Activated naive CD8-positive, alpha-beta T cell treated with anti-CD3 and anti-CD28 coated beads, Interleukin-2, amount 10 ng/mL, durations not matched to agents 7 days and 5 days (primary cell): ENCODE measurements around the gene TSPAN15. TPM values are rescaled to one million over a fixed set of nuclear protein-coding genes. Genes with fewer than 3 reads are reported as not detected.

Experiments
- ATAC-seq: fragments of 150-1000 bp; cut with Tn5 transposase; one replicate; pipeline ENCODE4 v1.10.0; 2021; ENCODE audit warnings: low read depth, moderate library complexity
- POLR2A ChIA-PET: fragments of 350-600 bp; sonication (Branson Sonifier 250); formaldehyde crosslinking; loops from one replicate; lab custom pipeline; 2021; ENCODE audit warnings: antibody characterized with exemption; lab: Charles Lee
- DNase-seq: peaks from one replicate; pipeline ENCODE4 v3.0.0; 2021
- H3K27ac Mint-ChIP-seq: one replicate; pipeline ENCODE4 v1.8.0; 2022; ENCODE audit warnings: mild to moderate bottlenecking, mixed read lengths
- H3K27me3 Mint-ChIP-seq: one replicate; pipeline ENCODE4 v1.8.0; 2022; ENCODE audit warnings: mild to moderate bottlenecking, moderate library complexity, mixed read lengths
- H3K36me3 Mint-ChIP-seq: one replicate; pipeline ENCODE4 v1.8.0; 2021; ENCODE audit warnings: mild to moderate bottlenecking, mixed read lengths
- H3K4me1 Mint-ChIP-seq: one replicate; pipeline ENCODE4 v1.8.0; 2021; ENCODE audit warnings: mixed read lengths
- H3K4me3 Mint-ChIP-seq: one replicate; pipeline ENCODE4 v1.8.0; 2022; ENCODE audit warnings: mild to moderate bottlenecking, moderate library complexity, mixed read lengths
- H3K9me3 Mint-ChIP-seq: one replicate; pipeline ENCODE4 v1.8.0; 2021; ENCODE audit warnings: mixed read lengths
- total RNA-seq, 2 experiments: library from RNA; stranded (reverse); gene quantifications; one replicate each; pipeline ENCODE4 v1.2.3, GENCODE V29; 2021

The TSPAN15 gene
- total RNA-seq, 2 experiments from 2014 or later, result 4.6 to 4.7 TPM

GRCh38 chr10:69457771-69458237 lies 6.5 kb downstream of the TSPAN15 start:
- no peak for ATAC-seq
- Mint-ChIP-seq H3K27me3 (peaks cover 5% of the 10 kb centered on the region), H3K36me3 (no peaks in the 10 kb centered on the region), H3K4me1 (peaks cover 8% of the 10 kb centered on the region), H3K4me3 (no peak overlapping the region), H3K27ac (no peak overlapping the region), H3K9me3 (no peaks in the 10 kb centered on the region)
- no peak for DNase-seq
- POLR2A ChIA-PET, result interaction anchor here (1.5 kb wide), 1 partner anchor 8 kb away, joined by 5 read pairs; no protein-coding TSS in a partner anchor

DNA sequence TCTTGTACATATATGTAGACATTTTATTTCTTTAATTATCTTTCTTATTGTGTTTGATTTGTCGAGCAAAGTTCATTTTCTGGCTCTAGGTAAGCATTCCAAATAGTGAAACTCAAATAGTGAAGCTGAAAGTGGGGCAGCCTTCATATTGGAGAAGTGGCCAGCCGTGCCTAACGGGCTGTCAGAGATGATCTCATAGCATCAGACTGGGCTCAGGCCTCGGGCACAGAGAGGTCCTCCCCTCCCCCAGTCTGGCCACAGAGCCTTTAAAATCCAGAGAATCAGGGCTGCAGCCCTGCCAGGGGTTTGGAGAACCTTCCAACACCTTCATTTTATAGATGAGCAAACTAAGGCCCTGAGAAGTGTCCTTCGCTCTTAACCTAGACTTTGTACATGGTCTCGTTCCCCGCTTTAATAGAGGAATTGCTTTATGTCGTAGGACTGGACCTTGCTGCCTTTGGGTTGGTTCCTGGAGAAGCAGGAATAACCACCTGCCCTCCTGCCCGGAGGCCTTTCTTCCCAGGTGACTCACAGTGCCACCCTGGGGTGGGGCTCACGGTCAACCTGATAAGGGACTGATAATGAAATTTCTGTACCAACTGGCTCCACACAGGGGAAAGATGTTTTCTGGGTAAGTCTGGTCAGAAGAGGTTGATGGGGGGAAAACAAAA lies 7.3 kb downstream of the TSPAN15 start:
- Mint-ChIP-seq H3K9me3 (no peaks in the 10 kb centered on the region), H3K4me3 (no peak overlapping the region), H3K36me3 (no peaks in the 10 kb centered on the region), H3K4me1 (peaks cover 14% of the 10 kb centered on the region), H3K27ac (no peak overlapping the region), H3K27me3 (peaks cover 2% of the 10 kb centered on the region)
- DNase-seq (no peak), ATAC-seq (no peak)
- POLR2A ChIA-PET, result no interaction called here

- POLR2A ChIA-PET, result no interaction called here
- Mint-ChIP-seq H3K4me3 (no peak overlapping the region), H3K27ac (no peak overlapping the region), H3K36me3 (no peaks in the 10 kb centered on the region), H3K27me3 (peaks cover 2% of the 10 kb centered on the region), H3K4me1 (peaks cover 20% of the 10 kb centered on the region), H3K9me3 (no peaks in the 10 kb centered on the region)
- DNase-seq (no peak), ATAC-seq (no peak)
Observed at GRCh38 chr10:69459101-69459790, 8.0 kb downstream of the TSPAN15 start.

GRCh38 chr10:69459893-69460575 lies 8.8 kb downstream of the TSPAN15 start:
- no peak for ATAC-seq
- POLR2A ChIA-PET, result no interaction called here

DNA sequence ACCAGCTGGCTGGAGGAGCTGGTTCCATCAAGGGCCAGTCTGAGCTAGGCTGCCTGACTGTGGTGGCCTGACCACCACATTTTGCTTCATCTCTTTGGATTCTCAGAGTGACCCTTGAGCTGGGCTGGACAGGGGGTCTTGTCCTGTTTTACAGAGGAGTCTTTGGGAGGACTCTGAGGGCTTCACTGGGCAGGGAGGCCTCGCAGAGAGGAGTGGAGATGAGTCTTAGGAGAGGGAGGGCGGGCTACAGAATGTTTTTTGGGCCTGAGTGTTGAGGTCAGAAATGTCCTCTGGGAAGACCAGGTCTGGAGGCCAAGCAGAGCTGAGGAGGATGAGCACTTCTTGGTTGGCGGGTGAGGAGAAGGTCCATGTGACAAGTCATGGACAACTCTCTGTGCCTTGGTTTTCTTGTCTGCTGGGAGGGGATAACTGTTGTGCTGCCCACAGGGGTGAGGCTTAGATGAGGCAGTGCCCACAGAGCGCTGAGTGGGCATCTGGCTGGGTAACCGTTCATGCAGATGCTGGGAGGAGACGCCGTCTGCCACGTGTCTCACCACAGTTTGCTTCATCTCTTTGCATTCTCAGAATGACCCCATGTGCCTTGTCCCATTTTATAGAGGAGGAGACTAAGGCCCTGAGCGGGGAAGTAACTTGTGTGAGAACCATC lies 9.4 kb downstream of the TSPAN15 start:
- DNase-seq, result no peak
- no peak for ATAC-seq
- Mint-ChIP-seq H3K36me3 (no peaks in the 10 kb centered on the region), H3K4me3 (no peak overlapping the region), H3K4me1 (peaks cover 34% of the 10 kb centered on the region), H3K27ac (peak overlapping the region; percentile 13), H3K27me3 (no peaks in the 10 kb centered on the region), H3K9me3 (no peaks in the 10 kb centered on the region)
- POLR2A ChIA-PET, result no interaction called here

More at GRCh38 chr10:69459893-69460575, 8.8 kb downstream of the TSPAN15 start:
- peaks cover 28% of the 10 kb centered on the region for H3K4me1 Mint-ChIP-seq
- no peak for DNase-seq
- no peak overlapping the region for H3K4me3 Mint-ChIP-seq
- H3K27ac Mint-ChIP-seq, result no peak overlapping the region
- H3K9me3 Mint-ChIP-seq, result no peaks in the 10 kb centered on the region
- peaks cover 2% of the 10 kb centered on the region for H3K27me3 Mint-ChIP-seq
- H3K36me3 Mint-ChIP-seq, result no peaks in the 10 kb centered on the region

DNA sequence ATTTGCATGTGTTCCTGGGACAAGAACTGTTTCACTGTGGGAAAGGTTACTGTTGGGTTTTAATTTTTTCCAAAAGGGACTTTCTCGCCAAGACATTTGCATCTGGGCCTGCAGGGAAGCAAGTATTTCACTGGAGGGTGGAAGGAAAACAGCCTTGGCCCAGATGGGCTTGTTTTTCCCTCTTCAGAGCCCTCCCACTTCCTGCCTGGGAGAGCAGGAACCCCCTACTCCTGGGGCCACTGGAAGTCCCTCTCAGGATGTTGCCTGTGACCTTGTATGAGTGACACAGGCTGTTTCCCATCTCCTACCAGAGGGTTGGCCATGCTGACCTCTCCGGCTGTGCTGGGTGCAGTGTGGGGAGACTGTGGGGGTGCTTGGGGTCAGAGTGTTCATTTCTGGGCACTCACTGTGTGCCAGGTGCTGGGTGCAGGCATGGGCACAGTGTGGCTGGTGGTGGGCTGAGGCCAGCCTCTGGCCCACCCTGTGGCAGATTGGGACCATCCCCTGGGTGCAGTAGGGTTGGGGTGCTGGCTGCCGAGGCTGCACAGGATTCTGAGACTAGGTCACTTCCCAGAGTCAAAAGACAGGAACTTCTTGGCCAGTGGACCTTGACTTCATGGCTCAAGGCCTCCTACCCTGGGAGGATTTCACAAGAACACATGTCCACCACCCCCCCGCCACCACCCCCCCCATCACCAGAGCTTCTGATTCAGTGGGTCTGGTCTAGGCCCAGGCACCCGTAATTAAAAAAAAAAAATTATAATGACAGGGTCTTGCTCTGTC lies 10.2 kb downstream of the TSPAN15 start:
- Mint-ChIP-seq H3K27me3 (no peaks in the 10 kb centered on the region), H3K27ac (no peak overlapping the region), H3K9me3 (no peaks in the 10 kb centered on the region), H3K4me3 (no peak overlapping the region), H3K4me1 (peaks cover 42% of the 10 kb centered on the region), H3K36me3 (no peaks in the 10 kb centered on the region)
- POLR2A ChIA-PET, result no interaction called here
- DNase-seq (no peak), ATAC-seq (no peak)

DNA sequence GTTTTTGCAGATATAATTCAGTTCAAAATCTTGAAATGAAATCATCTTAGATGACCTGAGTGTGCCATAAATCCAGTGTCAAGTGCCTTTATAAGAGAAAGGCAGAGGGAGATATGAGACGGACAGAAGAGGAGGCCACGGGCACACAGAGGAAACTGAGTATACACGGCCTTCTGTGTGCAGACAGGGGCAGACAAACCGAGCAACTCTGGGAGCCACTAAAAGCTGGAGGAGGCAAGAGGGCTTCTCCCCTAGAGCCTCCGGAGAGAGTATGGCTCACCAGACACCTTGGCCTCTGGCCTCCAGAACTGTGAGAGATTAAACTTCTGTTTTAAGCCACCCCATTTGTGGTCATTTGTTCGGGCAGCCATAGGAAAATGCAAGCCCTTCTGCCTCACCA lies 12.6 kb downstream of the TSPAN15 start:
- Mint-ChIP-seq H3K4me1 (peaks cover 56% of the 10 kb centered on the region), H3K27me3 (no peaks in the 10 kb centered on the region), H3K36me3 (no peaks in the 10 kb centered on the region), H3K4me3 (peak overlapping the region; percentile 49), H3K27ac (peak overlapping the region; percentile 81), H3K9me3 (no peaks in the 10 kb centered on the region)
- ATAC-seq, result no peak
- POLR2A ChIA-PET, result no interaction called here
- DNase-seq, result no peak

DNA sequence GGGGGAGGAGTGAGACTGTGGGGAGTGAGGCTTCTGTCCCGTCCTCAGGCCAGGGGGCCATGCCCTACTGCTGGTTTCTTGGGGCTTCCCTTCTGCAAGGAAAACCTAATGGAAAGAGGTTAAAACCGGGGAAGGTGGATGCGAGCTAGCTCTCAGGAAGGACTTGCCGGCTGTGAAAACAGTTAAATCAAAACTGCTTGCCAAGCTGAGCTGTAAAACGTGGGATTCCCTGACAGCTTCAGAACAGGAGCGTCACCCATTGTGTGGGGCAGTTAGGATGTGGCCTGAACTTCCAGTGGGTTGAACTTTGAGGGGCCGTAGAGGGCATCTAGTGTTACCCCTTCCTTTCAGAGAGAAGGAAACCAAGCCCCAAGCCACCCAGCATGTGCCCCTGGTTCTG lies 13.1 kb downstream of the TSPAN15 start:
- POLR2A ChIA-PET, result interaction anchor here (0.8 kb wide), 1 partner anchor 43 kb away, joined by 3 read pairs; no protein-coding TSS in a partner anchor
- H3K27me3 Mint-ChIP-seq, result no peaks in the 10 kb centered on the region
- peaks cover 56% of the 10 kb centered on the region for H3K4me1 Mint-ChIP-seq
- DNase-seq (no peak), ATAC-seq (no peak)
- H3K9me3 Mint-ChIP-seq, result no peaks in the 10 kb centered on the region
- peak overlapping the region; percentile 49 for H3K4me3 Mint-ChIP-seq
- H3K27ac Mint-ChIP-seq, result peak overlapping the region; percentile 81
- no peaks in the 10 kb centered on the region for H3K36me3 Mint-ChIP-seq

DNA sequence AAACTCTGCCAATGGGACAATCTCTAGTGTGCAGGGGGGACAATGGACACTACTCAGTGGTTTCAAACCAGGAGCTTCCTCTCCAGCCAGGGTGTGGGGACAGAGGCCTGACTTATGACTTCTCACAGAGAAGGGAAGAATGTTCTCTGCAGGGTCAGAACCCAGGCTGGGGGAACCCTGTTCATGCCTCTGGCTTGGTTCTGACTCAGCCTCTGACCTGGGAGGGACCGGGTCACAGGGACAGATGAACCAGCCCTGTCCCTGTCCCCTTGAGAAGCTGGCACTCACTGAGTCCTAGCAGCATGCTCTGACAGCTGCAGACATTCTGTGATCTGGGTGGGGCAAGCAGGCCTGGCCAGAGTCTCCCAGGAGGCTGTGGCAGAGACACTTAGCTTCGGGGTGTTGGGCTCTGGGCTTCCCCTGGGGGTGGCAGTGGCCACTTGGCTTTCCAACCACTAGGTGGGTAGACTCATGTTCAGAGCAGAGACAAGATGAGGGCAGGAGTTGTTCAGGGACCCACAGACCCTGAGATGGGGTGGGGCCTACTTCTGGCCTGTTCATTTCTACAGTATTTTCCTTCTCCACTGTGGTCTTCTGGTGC lies 13.6 kb downstream of the TSPAN15 start:
- H3K4me3 Mint-ChIP-seq, result peak overlapping the region; percentile 49
- POLR2A ChIA-PET, result interaction anchor here (0.8 to 2.3 kb wide), 5 partner anchors 8 to 42 kb away, joined by 3 to 7 read pairs (median 5); partner anchors contain the start of gene TSPAN15

DNA sequence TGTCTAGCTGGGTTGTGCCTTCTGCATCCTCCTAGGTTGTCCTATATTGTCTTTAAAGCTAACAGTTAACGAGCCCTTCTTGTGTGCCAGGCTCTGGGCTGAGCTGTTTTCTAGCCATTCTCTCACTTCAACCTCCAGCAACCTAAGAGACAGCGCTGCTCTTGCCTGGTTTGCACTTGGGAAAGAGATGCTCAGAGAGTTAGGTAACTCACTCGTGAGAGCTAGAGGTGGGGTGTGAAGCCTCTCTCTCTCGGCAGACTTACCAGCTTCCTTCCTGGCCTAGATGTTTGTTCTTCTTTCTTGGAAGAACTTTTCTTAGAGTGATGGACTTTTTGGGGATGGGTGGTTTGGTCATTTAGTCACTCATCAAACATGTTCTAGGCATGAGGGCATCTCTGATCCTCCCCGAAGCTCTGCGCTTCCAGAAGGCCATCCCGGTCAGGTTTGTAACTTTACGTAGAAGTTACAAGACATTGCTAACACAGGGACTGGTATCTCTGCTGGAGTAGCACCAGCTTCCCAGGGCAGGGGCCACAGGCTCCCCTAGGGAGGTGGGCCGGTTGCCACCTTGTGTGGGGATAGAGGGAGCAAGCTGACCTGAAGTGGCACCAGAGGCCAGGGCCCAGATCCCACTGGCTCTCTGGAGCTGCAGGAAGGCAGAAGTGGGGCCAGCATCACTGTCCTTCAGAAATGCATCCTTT lies 14.3 kb downstream of the TSPAN15 start:
- Mint-ChIP-seq H3K27me3 (peaks cover 7% of the 10 kb centered on the region), H3K4me3 (peak overlapping the region; percentile 49), H3K4me1 (peaks cover 56% of the 10 kb centered on the region), H3K9me3 (no peaks in the 10 kb centered on the region), H3K36me3 (no peaks in the 10 kb centered on the region), H3K27ac (peak overlapping the region; percentile 81)
- POLR2A ChIA-PET, result interaction anchor here (0.8 to 2.3 kb wide), 5 partner anchors 8 to 19 kb away, joined by 4 to 7 read pairs (median 5); partner anchors contain the start of gene TSPAN15
- ATAC-seq, result peak; percentile 72
- peak; percentile 41 for DNase-seq

More for the DNA sequence above, 13.6 kb downstream of the TSPAN15 start:
- peak; percentile 49 for DNase-seq
- peak; percentile 61 for ATAC-seq
- H3K4me1 Mint-ChIP-seq, result peaks cover 56% of the 10 kb centered on the region
- peaks cover under 1% of the 10 kb centered on the region for H3K27me3 Mint-ChIP-seq
- H3K27ac Mint-ChIP-seq, result peak overlapping the region; percentile 81
- no peaks in the 10 kb centered on the region for H3K9me3 Mint-ChIP-seq
- H3K36me3 Mint-ChIP-seq, result no peaks in the 10 kb centered on the region

GRCh38 chr10:69466158-69466490 lies 14.9 kb downstream of the TSPAN15 start:
- DNase-seq, result no peak
- Mint-ChIP-seq H3K4me1 (peaks cover 51% of the 10 kb centered on the region), H3K9me3 (no peaks in the 10 kb centered on the region), H3K27me3 (peaks cover 13% of the 10 kb centered on the region), H3K36me3 (no peaks in the 10 kb centered on the region), H3K27ac (peak overlapping the region; percentile 81), H3K4me3 (peak overlapping the region; percentile 7)
- no peak for ATAC-seq
- POLR2A ChIA-PET, result interaction anchor here (1.1 to 2.3 kb wide), 4 partner anchors 9 to 17 kb away, joined by 4 to 7 read pairs (median 6); partner anchors contain the start of gene TSPAN15
